ENCODE measurements around the gene FILIP1L. TPM values are rescaled to one million over a fixed set of nuclear protein-coding genes. Genes with fewer than 3 reads are reported as not detected.

FILIP1L gene
- total and polyA plus RNA-seq, 2 donors (not counting 1 experiment from before 2014, with no cell fraction given), result 0.32 to 0.48 TPM

- Histone ChIP-seq H3K9me3 (ENCODE audit: control extremely low read depth in 1 of 3, control insufficient read depth in 2 of 3, insufficient read depth in 1 of 3, low read length in 2 of 3) (no peaks in the 10 kb centered on the region), H3K4me2 (replicated peaks; ENCODE audit: low read depth, low read length, poor library complexity, severe bottlenecking) (no peak overlapping the region), H3K4me3 (ENCODE audit: control extremely low read depth in 1 of 5, extremely low read depth in 1 of 5, insufficient read depth in 1 of 5, low read depth in 2 of 5, low read length in 4 of 5) (no peak overlapping the region), H3K9ac (ENCODE audit: low read length) (no peak overlapping the region), H3K36me3 (replicated peaks in 1 of 2; ENCODE audit: control extremely low read depth in 1 of 2, control insufficient read depth in 1 of 2, extremely low read depth in 1 of 2, insufficient read depth in 2 of 2, low read length in 1 of 2) (no peaks in the 10 kb centered on the region), H3K27ac (ENCODE audit: low read length in 2 of 2) (no peak overlapping the region), H2AFZ (ENCODE audit: insufficient read depth, low read depth, low read length, poor library complexity, severe bottlenecking) (no peak overlapping the region), H4K20me1 (ENCODE audit: control insufficient read depth, insufficient read depth, low read length, poor library complexity, severe bottlenecking) (no peaks in the 10 kb centered on the region), H3K27me3 (replicated peaks in 1 of 4; ENCODE audit: control extremely low read depth in 1 of 4, control insufficient read depth in 3 of 4, insufficient read depth in 4 of 4, low read length in 3 of 4) (no peaks in the 10 kb centered on the region), H3K79me2 (ENCODE audit: control insufficient read depth, insufficient read depth, low read length) (peaks cover 41% of the 10 kb centered on the region), H3K4me1 (ENCODE audit: control insufficient read depth in 2 of 2, insufficient read depth in 2 of 2, low read length in 2 of 2) (peaks cover 0 to 3% of the 10 kb centered on the region in 2 donors)
- intact Hi-C loops (cut with micrococcal nuclease), result no loop called here
- POLR2A ChIA-PET, result no interaction called here
- no peak for ATAC-seq (ENCODE audit: low read depth)
- Mint-ChIP-seq H3K27ac (no peak overlapping the region), H3K4me3 (no peak overlapping the region), H3K4me1 (peaks cover 13% of the 10 kb centered on the region), H3K27me3 (no peaks in the 10 kb centered on the region), H3K9me3 (ENCODE audit: insufficient read depth) (no peaks in the 10 kb centered on the region)
- CTCF ChIA-PET, result interaction anchor here (0.6 to 3.4 kb wide), 5 partner anchors 9 to 578 kb away, joined by 3 to 24 read pairs (median 8); partner anchors contain the start of gene NIT2
- no peak for TF ChIP-seq CTCF (IDR thresholded peaks at IDR 0.05)
- TF ChIP-seq EZH2 (IDR thresholded peaks at IDR 0.05; ENCODE audit: borderline replicate concordance, insufficient read depth, low read depth, low read length, poor library complexity, severe bottlenecking), result no peak
- 93% methylated on average over 7 of the region's 14 CpGs for WGBS (ENCODE audit: insufficient coverage)
- no peak for DNase-seq
These were observed 290.3 kb downstream of the FILIP1L start for GRCh38 chr3:99823723-99824711.

All from B cell (primary cell).